Calu3 (cell line): ENCODE data around the gene SPATA6. TPM values are rescaled to one million over a fixed set of nuclear protein-coding genes. Genes with fewer than 3 reads are reported as not detected.
"Not testable (repeated sequence)": the region's sequence is repeated elsewhere in the genome, so short reads cannot be mapped to it uniquely, and the experiment has no call there.

Experiments used
- BruUV-seq: library from RNA; stranded (reverse); fragments of 400-500 nt; replicated peaks from 2 replicates; lab custom pipeline; 2021; lab: Mats Ljungman, UMichigan
- CTCF ChIA-PET: fragments of 300-600 bp; sonication (Branson Sonifier 250); formaldehyde crosslinking; loops from one replicate; lab custom pipeline; 2022; ENCODE audit warnings: antibody characterized with exemption; lab: Charles Lee
- DNase-seq: peaks from one replicate; pipeline ENCODE4 v3.0.0; 2022
- H3K27ac Mint-ChIP-seq: one replicate; pipeline ENCODE4 v1.8.0; 2022; ENCODE audit warnings: mixed read lengths; ENCODE audit not compliant: unreplicated experiment
- H3K27me3 Mint-ChIP-seq: one replicate; pipeline ENCODE4 v1.8.0; 2022; ENCODE audit warnings: mixed read lengths; ENCODE audit not compliant: unreplicated experiment
- H3K36me3 Mint-ChIP-seq: one replicate; pipeline ENCODE4 v1.8.0; 2022; ENCODE audit warnings: mild to moderate bottlenecking, moderate library complexity, mixed read lengths; ENCODE audit not compliant: insufficient read depth, unreplicated experiment
- H3K4me1 Mint-ChIP-seq: one replicate; pipeline ENCODE4 v1.8.0; 2022; ENCODE audit warnings: mild to moderate bottlenecking, low read depth, mixed read lengths; ENCODE audit not compliant: unreplicated experiment
- H3K4me3 Mint-ChIP-seq: one replicate; pipeline ENCODE4 v1.8.0; 2022; ENCODE audit warnings: mild to moderate bottlenecking, low read depth, moderate library complexity, mixed read lengths; ENCODE audit not compliant: unreplicated experiment
- H3K9me3 Mint-ChIP-seq: one replicate; pipeline ENCODE4 v1.8.0; 2022; ENCODE audit warnings: low read depth, mixed read lengths; ENCODE audit not compliant: unreplicated experiment
- CTCF ChIP-seq: fragments of 200-600 bp; IDR thresholded peaks from one replicate; pipeline ENCODE4 v1.8.0; 2022; ENCODE audit warnings: antibody characterized with exemption; ENCODE audit not compliant: unreplicated experiment
- intact Hi-C: fragments of 100-400 bp; cut with micrococcal nuclease; formaldehyde crosslinking; loops from one replicate; pipeline ENCODE4 v1.10.0; 2022; ENCODE audit not compliant: unreplicated experiment
- total RNA-seq: library from RNA; stranded (reverse); gene quantifications from 2 replicates; pipeline ENCODE4 v1.2.3, GENCODE V29; 2022

SPATA6 gene
- total RNA-seq, 1 experiment from 2014 or later, result 15.7 TPM

- Mint-ChIP-seq H3K27me3 (no peaks in the 10 kb centered on the region), H3K4me3 (no peak overlapping the region), H3K4me1 (no peaks in the 10 kb centered on the region), H3K9me3 (no peaks in the 10 kb centered on the region), H3K27ac (no peak overlapping the region), H3K36me3 (no peaks in the 10 kb centered on the region)
- no TSS peak for BruUV-seq
- no peak for TF ChIP-seq CTCF
- no peak for DNase-seq
- intact Hi-C loops, result no loop called here
- CTCF ChIA-PET, result no interaction called here
These were observed 23.1 kb downstream of the SPATA6 start for GRCh38 chr1:48448932-48449331.

- H3K27ac Mint-ChIP-seq, H3K27me3 Mint-ChIP-seq, CTCF ChIA-PET, DNase-seq, H3K36me3 Mint-ChIP-seq, H3K4me3 Mint-ChIP-seq, H3K4me1 Mint-ChIP-seq, BruUV-seq, intact Hi-C loops, H3K9me3 Mint-ChIP-seq: not testable (repeated sequence)
These were observed 27.8 kb downstream of the SPATA6 start for GRCh38 chr1:48444186-48444585.

GRCh38 chr1:48442864-48443619 is 29.0 kb downstream of the SPATA6 start:
- no peaks in the 10 kb centered on the region for H3K36me3 Mint-ChIP-seq
- BruUV-seq, result no TSS peak
- no peaks in the 10 kb centered on the region for H3K27me3 Mint-ChIP-seq
- H3K9me3 Mint-ChIP-seq, result peaks cover 9% of the 10 kb centered on the region
- H3K4me1 Mint-ChIP-seq, result peaks cover 9% of the 10 kb centered on the region
- intact Hi-C loops, result no loop called here
- DNase-seq, result no peak
- no peak overlapping the region for H3K4me3 Mint-ChIP-seq
- no peak for TF ChIP-seq CTCF
- CTCF ChIA-PET, result no interaction called here
- H3K27ac Mint-ChIP-seq, result no peak overlapping the region

- H3K9me3 Mint-ChIP-seq, H3K4me3 Mint-ChIP-seq, intact Hi-C loops, H3K36me3 Mint-ChIP-seq, CTCF ChIA-PET, BruUV-seq, H3K27me3 Mint-ChIP-seq, DNase-seq, H3K27ac Mint-ChIP-seq, H3K4me1 Mint-ChIP-seq: not testable (repeated sequence)
These were observed 31.2 kb downstream of the SPATA6 start for GRCh38 chr1:48440786-48441185.

- intact Hi-C loops, result no loop called here
- Mint-ChIP-seq H3K27ac (no peak overlapping the region), H3K4me3 (no peak overlapping the region), H3K9me3 (peaks cover 9% of the 10 kb centered on the region), H3K36me3 (no peaks in the 10 kb centered on the region), H3K4me1 (peaks cover 9% of the 10 kb centered on the region), H3K27me3 (no peaks in the 10 kb centered on the region)
- no peak for TF ChIP-seq CTCF
- CTCF ChIA-PET, result no interaction called here
- BruUV-seq, result no TSS peak
- DNase-seq, result no peak
These were observed 32.6 kb downstream of the SPATA6 start for GRCh38 chr1:48439380-48439779.

- intact Hi-C loops, H3K27me3 Mint-ChIP-seq, BruUV-seq, H3K9me3 Mint-ChIP-seq, H3K4me3 Mint-ChIP-seq, CTCF ChIA-PET, H3K4me1 Mint-ChIP-seq, DNase-seq, H3K36me3 Mint-ChIP-seq, H3K27ac Mint-ChIP-seq: not testable (repeated sequence)
These were observed 34.6 kb downstream of the SPATA6 start for GRCh38 chr1:48437379-48437778.

- intact Hi-C loops, H3K4me3 Mint-ChIP-seq, H3K36me3 Mint-ChIP-seq, H3K4me1 Mint-ChIP-seq, H3K27ac Mint-ChIP-seq, H3K27me3 Mint-ChIP-seq, DNase-seq, BruUV-seq, H3K9me3 Mint-ChIP-seq, CTCF ChIA-PET: not testable (repeated sequence)
These were observed 36.5 kb downstream of the SPATA6 start for GRCh38 chr1:48435312-48436002.
